ENCODE data around the gene CRLF2.
"Not testable (repeated sequence)": the region's sequence is repeated elsewhere in the genome, so short reads cannot be mapped to it uniquely, and the experiment has no call there.

Gene CRLF2

DNA sequence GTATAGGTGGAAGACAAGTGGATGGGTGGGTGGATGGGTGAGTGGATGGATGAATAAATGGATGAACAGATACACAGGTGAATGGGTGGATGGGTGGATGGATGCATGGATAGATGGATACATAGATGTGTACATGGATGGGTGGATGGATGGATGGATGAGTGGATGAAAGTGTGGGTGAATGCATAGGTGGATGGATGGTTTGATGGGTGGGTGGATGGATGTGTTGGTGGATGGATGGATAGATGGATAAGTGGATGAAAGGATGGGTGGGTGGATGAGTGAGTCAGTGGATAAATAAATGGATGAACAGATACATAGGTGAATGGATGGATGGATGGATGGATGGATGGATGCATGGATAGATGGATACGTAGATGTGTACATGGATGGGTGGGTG lies 1.6 kb downstream of the CRLF2 start:
- DNase-seq: no peak

DNA sequence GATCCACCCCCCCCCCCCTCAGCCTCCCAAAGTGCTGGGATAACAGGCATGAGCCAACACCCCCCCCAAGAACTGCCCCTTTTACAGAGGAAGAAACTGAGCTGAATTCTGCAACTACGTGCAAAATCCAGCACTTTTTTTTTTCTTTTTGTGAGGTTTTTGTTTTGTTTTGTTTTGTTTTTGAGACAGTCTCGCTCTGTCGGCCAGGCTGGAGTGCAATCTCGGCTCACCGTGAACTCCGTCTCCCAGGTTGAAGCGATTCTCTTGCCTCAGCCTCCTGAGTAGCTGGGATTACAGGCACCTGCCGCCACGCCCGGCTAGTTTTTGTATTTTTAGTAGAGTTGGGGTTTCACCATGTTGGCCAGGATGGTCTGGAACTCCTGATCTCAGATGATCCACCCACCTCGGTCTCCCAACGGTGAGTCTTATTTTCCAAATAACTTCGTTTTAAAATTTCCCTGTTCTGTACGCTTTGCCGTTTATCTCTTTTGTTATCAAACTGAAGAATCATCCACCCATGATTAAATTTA lies 4.9 kb downstream of the CRLF2 start:
- DNase-seq: no peak

DNA sequence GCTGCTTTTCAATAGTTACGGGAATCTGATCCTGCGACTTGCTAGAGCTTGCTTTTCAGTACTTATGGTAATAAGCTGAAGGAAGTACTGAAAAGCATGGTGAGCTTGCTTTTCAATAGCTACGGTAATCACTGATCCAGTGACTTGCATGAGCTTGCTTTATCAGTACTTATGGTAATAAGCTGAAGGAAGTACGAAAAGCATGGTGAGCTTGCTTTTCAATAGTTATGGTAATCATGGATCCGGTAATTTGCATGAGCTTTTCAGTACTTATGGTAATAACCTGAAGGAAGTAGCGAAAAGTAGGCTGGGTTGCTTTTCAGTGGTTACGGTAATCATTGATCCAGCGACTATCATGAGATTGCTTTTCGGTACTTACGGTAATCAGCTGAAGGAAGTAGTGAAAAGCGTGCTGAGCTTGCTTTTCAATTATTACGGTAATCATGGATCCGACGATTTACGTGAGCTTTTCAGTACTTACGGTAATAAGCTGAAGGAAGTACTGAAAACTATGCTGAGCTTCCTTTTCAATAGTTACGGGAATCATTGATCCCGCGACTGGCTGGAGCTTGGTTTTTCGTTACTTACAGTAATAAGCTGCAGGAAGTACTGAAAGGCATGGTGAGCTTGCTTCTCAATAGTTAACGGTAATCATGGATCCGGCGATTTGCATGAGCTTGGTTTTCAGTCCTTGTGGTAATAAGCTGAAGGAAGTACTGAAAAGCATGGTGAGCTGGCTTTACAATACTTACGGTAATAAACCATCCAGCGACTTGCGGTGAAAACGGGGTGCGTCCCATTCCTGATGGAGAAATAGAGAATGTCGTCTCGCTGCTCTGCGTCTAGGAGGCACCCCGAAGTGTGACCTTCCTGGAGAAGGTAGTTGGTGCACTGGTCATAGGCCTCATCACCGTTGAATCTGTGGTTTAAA lies 6.5 kb downstream of the CRLF2 start:
- no peak for DNase-seq

DNA sequence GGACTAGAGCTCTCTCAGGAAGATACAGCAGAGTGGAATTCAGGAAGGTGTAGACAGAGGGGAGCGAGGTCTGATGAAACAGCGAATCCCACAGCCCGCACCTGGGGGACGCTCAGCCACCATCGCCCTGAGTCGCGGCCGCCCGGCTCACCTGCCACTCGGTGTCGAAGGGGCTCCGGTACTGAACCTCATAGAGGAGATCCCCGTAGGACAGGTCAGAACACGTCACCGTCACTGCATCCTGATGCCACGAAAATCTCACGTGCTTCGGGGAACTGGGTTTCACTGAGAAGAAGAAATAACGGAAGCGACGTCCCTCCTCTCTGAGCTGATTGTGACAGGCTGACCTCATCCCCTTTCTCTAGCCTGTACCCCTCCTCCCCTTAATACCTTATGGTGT lies 10.2 kb downstream of the CRLF2 start:
- no peak for DNase-seq

DNA sequence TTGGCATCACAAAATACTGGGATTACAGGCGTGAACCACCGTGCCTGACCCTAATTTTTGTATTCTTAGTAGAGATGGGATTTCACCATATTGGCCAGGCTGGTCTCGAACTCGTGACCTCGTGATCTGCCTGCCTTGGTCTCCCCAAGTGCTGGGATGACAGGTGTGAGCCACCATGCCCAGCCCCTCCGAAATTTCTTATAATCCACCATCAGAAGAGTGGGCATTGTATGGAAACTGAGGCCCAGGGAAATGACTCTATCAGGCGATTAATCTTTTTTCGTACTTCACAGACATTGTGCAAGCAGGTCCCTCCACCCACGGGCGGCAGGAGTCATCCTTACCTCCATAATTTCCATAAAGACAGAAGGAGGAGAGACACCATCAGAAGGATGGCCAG lies 16.0 kb downstream of the CRLF2 start:
- no peak for DNase-seq

DNA sequence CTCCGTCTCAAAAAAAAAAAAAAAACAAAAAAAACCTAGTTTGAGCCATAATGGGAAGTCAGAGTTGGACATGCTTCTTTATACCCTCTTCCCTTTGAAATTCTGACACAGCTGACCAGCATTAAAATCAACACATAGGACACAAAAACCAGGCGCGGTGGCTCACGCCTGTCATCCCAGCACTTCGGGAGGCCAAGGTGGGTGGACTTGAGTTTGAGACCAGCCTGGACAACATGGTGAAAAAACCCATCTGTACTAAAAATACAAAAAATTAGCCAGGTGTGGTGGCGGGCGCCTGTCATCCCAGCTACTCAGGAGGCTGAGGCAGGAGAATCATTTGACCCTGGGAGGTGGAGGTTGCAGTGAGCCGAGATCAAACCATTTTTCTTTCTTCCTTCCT lies 20.3 kb downstream of the CRLF2 start:
- DNase-seq: not testable (repeated sequence)

DNA sequence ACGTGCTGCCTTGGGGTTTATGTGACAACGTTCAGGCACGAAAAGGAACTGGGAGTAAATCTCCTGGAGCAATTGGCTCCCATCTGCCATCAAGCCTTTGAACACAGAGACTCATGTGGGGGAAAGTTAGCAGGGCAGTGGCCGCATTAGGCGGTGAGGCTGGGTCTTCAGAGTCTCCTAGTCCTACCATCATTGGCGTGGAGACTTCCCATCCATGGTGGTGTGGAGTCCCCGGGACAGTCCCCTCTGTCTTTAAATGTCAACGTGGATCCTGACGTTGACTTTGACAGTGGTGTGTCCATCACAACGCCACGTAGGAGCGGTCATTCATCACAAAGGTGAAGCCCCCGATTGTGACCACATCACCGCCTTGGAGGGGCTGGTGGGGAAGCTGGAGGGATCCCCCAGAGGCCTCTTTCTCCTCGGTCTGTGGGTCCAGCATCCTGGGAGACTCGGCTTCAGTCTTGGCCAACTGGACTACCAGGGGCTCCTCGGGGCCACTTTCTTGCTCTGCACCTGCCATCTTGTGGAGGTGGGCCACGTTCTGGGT lies 21.8 kb downstream of the CRLF2 start:
- no peak for DNase-seq

DNA sequence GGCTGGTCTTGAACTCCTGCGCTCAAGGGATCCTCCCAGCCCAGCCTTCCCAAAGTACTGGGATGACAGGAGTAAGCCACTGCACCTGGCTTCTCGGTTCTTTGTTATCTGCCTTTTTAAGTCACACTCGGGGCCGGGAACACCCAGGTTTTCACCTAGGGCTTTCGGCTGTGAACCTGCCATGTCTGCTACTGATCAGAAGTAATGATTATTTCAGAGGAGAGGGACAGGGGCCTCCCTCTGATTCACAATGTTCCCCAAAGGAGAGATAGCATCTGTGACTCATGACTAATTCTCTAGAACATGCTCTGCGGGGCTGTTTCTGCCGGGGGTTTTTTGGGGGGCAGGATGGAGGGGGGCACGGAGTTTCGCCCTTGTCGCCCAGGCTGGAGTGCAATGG lies 26.9 kb downstream of the CRLF2 start:
- DNase-seq: no peak

DNA sequence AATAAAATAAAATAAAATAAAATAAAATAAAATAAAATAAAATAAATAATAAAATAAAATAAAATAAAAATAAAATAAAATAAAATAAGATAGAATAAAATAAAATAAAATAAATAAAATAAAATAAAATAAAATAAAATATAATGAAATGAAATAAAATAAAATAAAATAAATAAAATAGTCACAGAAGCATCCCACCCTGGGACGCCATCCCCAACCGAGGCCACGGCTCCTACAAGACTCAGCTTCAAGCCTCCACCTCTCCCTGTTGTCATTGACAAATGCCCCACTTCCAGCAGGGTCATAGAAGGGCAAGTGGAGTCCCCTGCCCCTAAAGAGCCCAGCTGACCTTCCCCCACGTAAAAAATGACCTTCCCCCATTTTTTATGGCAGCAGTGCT lies 30.2 kb downstream of the CRLF2 start:
- no peak for DNase-seq

DNA sequence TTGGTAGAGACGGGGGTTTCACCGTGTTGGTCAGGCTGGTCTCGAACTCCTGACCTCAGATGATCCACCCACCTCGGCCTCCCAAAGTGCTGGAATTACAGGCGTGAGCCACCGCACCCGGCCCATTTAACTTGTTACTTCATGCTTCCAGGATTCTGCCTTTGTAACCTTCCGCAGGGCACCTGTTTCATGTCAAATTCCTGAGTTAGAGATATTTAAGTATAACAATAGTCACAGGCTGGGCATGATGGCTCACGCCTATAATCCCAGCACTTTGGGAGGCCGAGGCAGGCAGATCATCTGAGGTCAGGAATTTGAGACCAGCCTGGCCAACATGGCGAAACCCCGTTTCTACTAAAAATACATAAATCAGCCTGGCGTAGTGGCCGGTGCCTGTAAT lies 30.8 kb downstream of the CRLF2 start:
- not testable (repeated sequence) for DNase-seq

DNA sequence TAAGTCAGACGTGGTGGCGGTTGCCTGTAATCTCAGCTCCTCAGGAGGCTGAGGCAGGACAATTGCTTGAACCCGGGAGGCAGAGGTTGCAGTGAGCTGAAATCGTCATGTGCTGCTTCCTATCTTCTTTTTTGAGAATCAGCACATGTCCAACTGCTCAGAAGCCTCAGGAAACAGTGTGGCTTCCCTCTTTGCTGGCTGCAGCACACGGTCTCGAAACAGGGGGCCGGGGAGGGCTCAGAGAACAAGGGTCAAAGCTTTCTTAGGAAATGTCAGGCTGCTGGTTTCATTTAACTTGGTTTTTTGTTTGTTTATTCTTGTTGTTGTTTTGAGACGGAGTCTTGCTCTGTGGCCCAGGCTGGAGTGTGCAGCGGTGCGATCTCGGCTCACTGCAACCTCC lies 31.3 kb downstream of the CRLF2 start:
- DNase-seq: no peak

DNA sequence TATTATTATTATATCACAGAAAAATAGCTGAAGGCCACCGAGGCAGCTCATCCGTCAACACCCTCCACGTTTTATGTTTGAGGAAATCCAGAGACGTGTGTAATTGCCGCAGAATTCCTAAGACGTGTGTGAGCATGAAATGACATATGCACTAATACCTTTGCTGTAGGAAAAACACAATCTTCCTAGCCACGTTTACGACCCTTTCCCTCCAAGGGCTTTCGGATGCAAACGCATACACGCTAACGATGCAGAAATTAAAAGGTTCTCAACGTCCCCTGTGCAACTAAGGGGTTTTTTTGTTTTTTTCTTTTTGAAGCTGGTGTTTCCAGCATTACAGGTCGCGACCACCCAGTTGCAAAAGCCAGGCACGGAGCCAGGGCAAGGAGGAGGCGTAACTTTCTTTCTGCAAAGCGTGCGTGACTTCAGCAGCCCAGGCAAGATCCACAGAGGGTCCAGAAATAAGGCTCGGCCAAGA lies 33.8 kb downstream of the CRLF2 start:
- DNase-seq: no peak

DNA sequence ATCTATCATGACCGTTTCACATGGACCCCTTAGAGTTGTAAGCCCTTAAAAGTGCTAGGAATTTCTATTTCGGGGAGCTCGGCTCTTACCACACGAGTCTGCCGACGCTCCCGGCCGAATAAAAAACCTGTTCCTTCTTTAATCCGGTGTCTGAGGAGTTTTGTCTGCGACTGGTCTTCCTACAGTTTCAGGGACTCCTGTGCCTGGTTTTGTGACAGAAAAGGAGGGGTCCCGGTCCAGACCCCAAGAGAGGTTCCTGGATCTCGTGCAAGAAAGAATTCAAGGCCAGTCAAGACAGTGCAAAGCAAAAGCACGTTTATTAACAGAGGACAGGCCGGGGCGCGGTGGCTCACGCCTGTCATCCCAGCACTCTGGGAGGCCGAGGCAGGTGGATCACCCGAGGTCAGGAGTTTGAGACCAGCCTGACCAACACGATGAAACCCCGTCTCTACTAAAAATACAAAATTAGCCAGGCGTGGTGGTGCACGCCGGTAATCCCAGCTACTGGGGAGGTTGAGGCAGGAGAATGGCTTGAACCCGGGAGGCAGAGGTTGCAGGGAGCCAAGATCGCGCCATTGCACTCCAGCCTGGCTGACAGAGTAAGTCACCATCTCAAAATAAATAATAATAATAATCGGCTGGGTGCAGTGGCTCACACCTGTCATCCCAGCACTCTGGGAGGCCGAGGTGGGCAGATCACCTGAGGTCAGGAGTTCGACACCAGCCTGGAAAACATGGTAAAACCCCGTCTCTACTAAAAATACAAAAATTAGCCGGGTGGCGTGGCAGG lies 35.7 kb downstream of the CRLF2 start:
- not testable (repeated sequence) for DNase-seq

DNA sequence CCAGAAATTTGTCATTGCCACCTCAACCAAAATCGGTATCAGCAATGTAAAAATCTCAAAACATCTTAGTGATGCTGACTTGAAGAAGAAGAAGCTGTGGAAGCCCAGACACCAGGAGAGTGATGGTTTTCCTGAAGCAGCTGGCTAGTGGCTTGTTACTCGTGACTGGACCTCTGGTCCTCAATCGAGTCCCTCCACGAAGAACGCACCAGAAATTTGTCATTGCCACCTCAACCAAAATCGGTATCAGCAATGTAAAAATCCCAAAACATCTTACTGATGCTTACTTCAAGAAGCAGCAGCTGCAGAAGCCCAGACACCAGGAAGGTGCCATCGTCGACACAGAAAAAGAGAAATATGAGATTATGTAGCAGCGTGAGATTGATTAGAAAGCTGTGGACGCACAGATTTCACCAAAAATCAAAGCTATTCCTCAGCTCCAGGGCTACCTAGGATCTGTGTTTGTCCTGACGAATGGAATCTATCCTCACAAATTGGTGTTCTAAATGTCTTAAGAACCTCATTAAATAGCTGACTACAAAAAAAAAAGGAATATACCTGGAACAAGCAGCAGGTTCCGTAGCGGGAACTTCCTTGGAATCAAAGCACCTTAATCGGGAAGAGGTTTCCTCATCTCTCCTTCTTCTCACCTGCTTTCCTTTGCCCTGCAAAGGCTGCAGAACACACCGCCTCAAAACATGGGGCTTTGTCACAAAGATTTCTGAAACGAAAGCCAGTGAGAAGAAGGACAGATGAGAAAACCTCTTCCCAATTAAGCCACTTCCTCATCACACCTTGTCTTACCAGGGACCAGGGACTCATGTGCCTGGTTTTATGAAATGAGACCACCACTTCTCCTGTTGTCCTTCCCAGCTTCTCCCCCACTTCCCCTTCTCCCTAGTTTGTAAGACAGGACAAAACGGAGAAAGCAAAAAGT lies 37.6 kb downstream of the CRLF2 start:
- not testable (repeated sequence) for DNase-seq

DNA sequence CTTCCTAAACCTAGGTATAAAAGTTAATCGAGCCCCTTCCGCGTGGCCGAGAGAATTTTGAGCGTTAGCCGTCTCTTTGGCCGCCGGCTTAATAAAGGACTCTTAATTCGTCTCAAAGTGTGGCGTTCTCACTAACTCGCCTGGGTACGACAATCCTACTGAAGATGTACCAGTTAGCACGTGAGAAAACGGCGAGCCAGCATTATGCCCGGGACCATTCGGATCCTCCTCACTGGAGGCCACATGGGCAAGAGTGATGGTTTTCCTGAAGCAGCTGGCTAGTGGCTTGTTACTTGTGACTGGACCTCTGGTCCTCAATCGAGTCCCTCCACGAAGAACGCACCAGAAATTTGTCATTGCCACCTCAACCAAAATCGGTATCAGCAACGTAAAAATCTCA lies 39.0 kb downstream of the CRLF2 start:
- DNase-seq: not testable (repeated sequence)

DNA sequence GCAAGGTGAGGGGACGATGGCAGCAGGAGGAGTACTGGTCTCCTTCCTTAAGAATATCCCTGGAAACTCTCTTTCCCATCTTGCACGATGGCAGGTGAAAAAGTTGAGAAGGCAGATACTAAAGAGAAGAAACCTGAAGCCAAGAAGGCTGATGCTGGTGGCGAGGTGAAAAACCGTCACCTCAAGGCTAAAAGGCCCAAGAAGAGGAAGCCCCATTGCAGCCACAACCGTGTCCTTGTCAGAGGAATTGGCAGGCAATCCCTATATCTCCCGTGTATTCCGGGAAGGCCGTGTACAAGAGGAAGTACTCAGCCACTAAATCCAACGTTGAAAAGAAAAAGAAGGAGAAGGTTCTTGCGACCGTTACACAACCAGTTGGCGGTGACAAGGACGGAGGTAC lies 40.0 kb downstream of the CRLF2 start:
- no peak for DNase-seq

DNA sequence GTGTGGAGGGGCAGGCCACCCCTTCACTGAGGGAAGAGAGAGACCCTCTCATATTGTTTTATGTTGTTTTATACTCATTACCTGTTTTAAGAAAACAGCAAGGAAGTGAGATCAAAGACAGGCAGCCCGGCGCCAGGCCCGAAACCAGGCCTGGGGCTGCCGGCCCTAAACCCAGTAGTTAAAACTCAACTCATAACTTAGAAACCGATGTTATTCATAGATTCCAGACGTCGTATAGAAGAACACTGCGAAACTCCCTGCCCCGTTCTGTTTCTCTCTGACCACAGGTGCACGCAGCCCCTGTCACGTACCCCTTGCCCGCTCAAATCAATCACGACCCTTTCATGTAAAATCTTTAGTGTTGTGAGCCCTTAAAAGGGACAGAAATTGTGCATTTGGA lies 40.5 kb downstream of the CRLF2 start:
- not testable (repeated sequence) for DNase-seq

DNA sequence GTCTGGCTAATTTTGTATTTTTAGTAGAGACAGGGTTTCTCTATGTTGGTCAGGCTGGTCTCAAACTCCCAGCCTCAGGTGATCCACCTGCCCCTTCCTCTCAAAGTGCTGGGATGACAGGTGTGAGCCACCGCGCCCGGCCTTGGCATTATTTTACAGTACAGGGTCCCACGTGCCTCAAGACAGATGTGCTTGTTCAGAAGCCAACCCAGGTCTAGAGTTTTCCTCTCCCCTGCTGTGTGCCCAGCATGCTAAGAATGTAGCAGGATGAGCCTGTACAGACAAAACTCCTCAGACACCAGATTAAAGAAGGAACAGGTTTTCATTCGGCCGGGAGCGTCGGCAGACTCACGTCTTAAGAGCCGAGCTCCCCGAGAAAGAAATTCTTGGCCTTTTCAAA lies 42.2 kb downstream of the CRLF2 start:
- DNase-seq: no peak

DNA sequence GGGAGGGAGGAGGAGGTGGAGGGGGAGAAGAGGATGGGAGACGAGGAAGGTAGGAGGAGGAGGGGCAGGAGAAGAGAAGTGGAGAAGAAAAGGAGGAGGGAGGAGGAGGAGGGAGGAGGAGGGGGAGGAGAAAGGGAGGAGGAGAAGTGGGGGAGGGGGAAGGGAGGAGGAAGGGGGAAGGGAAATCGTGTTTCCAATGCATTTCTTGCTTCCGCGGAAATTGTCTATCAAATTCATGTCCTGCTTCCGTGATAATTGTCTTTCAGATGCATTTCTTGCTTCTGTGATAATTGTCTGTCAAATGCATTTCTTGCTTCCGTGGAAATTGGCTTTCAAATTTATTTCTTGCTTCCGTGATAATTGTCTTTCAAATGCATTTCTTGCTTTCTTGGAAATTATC lies 43.3 kb downstream of the CRLF2 start:
- DNase-seq: no peak

DNA sequence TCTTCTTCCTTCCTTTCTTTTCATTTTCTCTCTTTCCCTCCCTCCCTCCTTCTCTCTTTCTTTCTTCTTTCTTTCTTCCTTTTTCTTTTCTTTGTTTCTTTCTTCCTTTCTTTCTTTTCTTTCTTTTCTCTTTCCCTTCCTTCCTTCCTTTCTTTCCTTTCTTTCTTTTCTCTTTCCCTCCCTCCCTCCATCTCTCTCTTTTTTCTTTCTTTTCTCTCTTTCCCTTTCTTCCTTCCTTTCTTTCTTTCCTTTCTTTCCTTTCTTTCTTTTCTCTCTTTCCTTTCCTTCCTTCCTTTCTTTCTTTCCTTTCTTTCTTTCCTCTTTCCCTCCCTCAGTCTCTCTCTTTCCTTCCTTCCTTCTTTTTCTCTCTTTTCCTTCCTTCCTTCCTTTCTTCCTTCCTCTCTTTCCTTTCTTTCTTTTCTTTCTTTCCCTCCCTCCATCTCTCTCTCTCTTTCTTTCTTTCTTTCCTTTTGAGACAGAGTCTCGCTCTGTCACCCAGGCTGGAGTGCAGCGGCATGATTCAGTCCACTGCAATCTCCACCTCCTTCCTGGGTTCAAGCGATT lies 44.4 kb downstream of the CRLF2 start:
- no peak for DNase-seq

DNA sequence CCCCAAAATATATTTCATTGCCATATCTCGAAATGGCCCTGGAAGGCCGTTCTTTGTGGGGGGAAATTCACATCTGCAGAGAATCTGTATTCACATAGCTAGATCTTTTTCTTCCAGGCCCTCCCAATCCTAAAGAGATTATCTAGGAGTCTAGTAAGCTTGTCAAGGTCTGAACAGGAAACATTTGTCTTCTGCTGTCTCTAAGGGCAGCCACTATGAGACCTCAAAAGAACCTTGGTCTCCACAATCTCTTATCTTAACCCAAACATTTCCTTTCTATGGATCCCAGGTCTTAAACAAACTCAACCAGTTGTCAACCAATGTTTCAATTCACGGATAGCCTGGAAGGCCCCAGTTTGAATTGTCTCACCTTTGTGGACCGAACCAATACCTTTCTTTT lies 45.0 kb downstream of the CRLF2 start:
- no peak for DNase-seq
